G401 (cell line): Measurements from ENCODE around the gene AGPS. TPM values are rescaled to one million over a fixed set of nuclear protein-coding genes. Genes with fewer than 3 reads are reported as not detected.

Source experiments
- DNase-seq: peaks from one replicate; pipeline ENCODE4 v3.0.0-alpha.2; 2015; ENCODE audit warnings: low spot score
- in situ Hi-C: cut with HindIII; loops from 2 replicates; pipeline ENCODE4 v1.10.0; 2016; ENCODE audit warnings: low sequenced_read_pairs, mixed read lengths
- total RNA-seq: library from RNA; depleted of rRNA; stranded (reverse); fragments of >200 nt; shearing (Covaris generic); gene quantifications from 2 replicates; pipeline ENCODE4 v1.2.3, GENCODE V29; 2014

AGPS gene
- total RNA-seq, 1 experiment from 2014 or later: 139 TPM

DNA sequence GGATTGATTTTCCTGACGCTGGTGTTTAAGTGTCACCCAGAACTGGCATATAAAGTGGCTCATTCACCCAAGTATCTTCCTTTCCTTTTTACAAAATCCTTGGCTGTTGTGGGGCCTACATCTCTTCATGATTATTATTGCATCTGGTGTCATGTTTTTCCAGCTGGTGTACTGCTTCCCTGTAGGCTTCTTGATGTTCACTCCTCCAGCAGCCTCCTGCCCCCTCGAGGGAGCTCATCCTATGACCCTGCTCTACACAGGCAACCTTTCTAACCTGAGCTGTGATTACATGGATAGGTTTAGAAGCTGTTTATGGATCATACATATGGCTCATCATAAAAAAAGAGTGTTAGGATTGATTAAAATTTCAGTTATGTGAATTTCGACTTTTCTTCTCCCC is 12.4 kb upstream of the AGPS start:
- DNase-seq: no peak
- in situ Hi-C loops: no loop called here

DNA sequence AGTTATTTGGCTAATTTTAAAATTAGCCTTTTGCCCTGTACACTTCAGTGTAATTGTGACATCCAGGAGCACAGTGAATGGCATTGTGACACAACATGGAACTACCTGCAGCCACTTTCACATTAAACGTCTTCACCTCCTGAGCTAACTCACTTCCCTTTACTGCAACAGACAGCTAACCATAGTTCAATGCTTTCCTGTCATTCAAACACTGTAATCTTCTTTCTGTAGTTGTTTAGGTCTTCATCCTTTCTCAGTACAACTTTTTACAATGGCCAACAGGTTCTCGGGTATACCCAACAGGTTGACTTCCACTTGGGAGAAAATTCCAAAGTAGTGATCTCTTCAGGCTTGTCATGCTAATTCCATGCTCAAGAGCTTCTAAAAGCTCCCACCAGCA is 8.6 kb upstream of the AGPS start:
- no peak for DNase-seq
- in situ Hi-C loops: no loop called here

DNA sequence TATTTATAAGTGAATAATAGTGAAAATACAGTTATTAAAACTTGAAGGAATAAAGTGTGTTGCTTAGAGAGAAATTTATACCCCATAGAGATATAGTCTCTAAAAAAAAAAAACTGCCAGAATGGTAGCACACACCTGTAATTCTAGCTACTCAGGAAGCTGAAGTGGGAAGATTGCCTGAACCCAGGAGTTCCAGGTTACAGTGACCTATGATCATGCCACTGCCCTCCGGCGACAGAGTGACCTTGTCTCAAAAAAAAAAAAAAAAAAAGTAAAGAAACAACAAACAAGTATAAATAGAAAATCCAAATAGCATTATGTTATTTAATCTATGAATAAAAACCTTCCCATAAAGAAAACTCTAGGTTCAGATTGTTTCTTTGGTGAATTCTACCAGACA is 7.4 kb upstream of the AGPS start:
- in situ Hi-C loops: no loop called here
- DNase-seq: no peak

DNA sequence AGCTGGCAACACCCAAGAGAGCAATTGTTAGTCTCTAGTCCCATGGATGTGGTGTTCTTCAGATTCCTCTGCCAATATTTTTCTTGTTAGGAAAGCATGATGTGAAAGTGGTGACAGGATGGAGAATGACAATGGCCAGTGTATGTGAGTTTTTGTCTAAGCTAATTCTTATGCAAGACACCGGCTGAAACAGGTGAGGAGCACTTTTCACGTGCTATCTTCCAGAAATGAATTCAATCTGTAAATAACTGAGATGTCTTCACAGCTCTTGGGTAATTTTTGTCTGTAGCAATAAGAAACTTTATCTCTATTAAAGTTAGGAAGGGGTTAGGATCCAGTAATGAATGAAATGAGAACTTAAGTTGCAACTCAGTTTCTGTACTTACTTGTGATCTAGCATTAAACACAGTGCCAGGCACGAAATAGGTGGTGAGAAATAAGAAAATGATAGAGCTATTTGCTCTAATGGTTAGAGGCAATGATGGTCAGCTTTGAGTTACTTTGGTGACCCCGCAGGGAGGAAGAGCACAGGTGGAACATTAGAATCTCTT is 676 bp upstream of the AGPS start:
- peak; percentile 40 for DNase-seq
- in situ Hi-C loops: no loop called here

DNA sequence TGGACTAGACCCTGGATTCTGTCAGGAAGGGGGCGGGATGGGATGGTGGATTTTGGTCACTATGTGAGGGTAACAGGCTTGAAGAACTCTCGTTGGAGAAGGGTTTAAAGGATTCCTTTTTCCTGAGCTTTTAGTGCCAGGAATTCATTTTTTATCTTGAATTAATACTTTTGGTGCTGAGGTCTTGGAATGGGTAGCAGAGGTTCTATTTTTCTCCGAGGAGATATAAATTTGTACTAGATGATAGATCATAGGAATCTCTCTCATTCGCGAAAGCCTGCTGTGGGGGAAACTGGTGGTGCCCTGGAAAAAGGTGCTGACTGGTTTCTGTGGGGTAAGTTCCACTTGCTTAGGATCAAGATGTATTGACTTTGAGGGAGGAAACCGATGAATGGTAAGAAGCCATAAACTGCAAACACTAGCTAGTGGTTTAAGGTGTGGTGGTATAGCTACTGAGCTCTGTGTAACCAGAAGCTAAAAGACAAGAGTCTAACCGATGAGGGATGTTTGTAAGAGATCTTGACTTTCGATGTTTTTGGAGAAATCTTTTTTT is 706 bp downstream of the AGPS start:
- DNase-seq: peak; percentile 27

DNA sequence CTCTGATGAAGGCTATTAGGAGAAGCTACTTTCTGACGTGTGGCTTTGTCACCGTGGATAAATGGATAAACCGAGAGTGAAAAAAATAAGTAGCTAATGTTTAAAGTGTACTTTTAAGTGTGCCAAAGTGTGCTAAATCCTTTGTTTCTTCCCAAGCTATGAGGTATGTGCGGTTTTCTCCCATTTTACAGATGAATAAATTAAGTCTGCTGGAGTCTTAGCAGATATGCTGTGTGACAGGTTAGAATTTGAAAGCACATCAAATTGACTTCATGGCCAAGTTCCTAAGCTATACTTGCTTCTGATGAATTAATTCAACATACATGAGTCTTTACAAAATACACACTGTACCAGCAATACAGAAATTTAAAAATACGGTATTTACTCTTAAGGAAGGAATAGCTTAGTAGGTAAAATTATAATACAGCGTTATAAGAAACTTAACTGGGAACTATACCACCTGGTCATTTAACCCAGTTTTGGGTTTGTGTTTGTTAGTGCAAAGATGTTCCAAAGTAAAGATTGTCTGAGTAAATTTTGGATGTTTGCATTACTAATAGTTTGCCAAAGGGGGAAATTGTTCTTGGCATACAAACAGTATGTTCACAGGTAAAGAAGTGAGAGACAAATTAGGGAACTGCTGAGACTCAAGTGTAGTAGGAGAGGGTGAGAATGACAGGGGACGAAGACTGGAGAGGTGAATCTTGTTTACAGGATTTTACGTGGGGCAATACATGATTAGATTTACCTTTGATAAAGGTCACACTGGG is 1.4 kb downstream of the AGPS start:
- no peak for DNase-seq
- in situ Hi-C loops: no loop called here

More for the DNA sequence above, 706 bp downstream of the AGPS start:
- in situ Hi-C loops: no loop called here

DNA sequence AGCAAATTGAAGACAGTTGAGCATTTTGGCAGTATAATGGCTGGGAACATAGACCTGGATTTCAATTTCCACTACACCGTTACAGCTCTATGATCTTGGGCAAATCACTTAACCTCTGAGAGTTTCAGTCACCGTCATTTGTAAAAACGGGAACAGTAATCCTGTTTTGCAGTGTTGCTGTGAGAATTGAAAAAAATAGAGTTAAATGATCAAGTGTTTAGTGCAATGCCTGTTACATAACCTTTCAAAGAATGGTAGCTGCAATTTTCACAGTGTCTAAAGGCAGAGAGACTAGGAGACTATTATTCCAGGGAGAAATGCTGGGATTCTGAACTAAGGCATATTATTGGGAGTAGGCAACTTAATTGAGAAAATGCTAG is 2.0 kb downstream of the AGPS start:
- DNase-seq: no peak
- in situ Hi-C loops: no loop called here

DNA sequence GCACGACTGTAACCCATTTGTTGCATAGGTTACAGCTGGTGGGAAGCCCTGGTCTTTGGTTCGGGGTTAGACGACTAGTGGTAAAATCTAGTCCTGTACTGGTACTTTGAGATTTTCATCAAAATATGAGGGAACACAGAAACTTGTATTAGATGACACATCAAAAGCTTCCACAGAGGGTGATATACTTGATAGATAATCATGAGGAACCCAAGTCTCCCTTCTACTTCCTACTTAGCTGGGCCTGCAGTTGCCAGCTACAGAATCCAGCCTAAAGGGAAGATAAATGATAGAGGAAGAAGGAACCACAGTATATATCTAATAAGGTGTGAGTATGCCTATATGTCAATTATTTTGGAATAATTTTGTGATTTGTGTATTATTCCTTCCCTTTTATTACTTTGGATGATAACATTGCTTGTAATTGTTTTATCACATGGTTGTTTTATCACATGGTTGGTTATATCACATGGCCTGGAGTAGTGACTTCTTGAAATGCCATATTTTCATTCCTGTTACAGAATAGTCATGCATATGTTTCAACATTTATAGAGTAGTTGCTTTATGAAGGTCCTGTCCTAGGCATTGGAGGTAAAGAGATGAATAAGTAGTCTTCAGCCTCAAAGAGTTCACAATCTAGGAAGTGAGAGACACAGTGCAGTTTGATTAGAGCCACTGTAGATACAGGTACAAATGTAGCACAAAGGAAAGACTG is 2.9 kb downstream of the AGPS start:
- in situ Hi-C loops: no loop called here
- no peak for DNase-seq

DNA sequence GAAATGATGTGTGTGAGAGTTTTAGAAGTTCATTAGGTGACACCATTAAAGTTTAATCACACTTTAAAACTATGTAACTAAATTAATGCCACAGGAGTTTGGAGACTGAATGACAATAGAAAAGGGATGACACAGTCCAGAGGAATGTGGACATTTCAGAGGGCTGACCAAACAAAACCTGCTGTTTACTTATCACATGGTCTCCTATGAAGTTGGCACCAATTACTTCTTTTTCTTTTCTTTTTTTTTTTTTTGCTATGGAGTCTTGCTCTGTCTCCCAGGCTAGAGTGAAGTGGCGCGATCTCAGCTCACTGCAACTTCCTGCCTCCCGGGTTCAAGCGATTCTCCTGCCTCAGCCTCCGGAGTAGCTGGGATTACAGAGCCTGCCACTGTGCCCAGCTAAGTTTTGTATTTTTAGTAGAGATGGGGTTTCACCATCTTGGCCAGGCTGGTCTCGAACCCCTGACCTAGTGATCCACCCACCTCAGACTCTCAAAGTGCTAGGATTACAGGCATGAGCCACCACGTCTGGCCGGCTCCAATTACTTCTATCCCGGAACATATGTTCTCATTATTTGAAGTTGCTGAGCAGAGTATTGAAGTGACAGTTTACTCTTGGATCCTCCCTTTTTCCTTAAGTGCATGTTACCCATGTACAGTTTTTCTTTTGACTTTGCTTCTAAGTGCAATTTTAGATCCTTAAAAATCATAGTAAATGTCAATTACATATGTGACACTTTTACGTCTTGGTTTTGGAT is 4.3 kb downstream of the AGPS start:
- no peak for DNase-seq
- in situ Hi-C loops: no loop called here

DNA sequence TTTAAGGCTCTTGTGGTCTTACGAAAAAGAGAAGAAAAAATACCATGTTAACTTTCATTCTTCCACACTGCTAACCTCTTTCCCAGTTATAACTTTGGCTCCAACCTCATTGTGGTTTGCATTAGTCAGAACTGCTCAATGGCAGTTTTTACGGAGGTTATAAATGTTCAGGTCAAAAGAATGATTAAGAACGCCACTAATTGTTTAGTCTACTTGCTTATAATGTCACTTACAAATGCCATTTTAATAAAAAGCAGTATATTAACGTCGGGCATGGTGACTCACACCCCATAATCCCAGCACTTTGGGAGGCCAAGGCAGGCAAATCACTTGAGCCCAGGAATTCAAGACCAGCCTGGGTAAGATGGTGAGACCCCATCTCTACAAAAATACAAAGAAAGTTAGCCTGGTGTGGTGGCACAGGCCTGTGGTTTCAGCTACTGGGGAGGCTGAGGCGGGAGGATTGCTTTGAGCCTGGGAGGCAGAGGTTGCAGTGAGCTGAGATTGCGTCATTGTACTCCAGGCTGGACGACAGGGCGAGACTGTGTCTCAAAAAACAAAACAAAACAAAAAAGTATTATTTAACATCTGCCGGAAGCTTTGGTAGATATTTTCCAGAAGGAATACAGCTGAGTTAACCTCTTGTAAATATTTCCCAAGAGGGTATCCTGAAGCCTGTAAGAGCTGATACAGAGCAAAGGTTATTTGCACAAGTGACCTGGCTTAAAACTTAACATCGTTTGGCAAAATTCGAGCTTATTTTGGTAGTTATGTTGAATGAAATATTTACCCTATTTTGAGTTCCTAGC is 5.1 kb downstream of the AGPS start:
- no peak for DNase-seq
- in situ Hi-C loops: no loop called here

DNA sequence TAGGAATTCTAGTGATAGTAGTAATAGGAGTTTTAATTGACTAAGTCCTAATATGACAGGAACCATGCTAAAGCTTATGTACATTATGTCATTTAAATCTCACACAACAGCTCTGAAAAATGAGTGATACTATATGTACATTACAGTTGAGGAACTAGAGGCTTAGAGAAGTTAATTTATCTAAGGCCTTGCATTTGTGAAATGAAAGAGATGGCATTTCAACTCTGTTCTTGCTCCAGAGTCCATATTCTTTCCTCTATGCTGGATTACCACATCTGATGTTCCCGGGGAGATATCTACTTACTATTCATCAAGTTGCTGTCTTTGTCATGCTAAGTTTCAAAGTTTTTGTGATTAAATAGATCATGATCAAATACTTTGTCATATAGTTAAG is 5.7 kb downstream of the AGPS start:
- no peak for DNase-seq
- in situ Hi-C loops: no loop called here

DNA sequence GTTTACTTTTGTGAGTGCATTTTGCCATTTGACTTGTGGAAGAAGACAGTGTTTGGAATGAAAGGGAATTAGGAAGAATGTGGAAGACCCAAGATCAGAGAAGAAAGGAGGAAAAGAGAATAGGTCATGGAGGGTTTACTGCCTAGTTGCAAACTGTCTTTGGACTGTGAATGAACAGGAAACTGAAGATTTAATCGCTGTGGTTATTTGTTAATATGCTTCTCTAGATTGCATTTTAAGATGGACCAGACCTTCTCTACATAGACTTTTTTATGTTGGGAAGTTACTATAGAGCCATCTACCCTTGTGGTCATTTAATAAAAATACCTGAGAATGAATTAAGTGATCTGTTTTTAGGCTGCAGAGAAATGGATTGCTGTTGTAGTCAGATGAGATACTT is 6.2 kb downstream of the AGPS start:
- DNase-seq: no peak
- in situ Hi-C loops: no loop called here

DNA sequence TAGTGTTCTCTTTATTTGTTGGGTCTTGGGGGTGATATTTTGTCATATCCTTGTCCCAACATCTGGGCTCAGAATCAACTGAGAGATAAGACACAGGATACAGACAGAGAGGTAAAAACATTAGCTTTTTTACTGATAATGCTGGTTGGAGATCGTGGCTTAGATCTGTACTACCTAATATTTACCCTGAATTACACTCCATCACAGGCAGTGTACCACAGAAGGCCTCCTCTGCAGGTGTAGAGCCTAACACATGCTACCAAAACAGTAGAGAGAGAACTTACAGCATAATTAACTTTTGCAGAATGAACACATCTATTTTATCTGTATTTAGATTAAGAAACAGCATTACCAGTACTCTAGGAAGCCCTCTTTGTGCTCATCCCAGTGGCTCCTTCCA is 6.8 kb downstream of the AGPS start:
- in situ Hi-C loops: no loop called here

DNA sequence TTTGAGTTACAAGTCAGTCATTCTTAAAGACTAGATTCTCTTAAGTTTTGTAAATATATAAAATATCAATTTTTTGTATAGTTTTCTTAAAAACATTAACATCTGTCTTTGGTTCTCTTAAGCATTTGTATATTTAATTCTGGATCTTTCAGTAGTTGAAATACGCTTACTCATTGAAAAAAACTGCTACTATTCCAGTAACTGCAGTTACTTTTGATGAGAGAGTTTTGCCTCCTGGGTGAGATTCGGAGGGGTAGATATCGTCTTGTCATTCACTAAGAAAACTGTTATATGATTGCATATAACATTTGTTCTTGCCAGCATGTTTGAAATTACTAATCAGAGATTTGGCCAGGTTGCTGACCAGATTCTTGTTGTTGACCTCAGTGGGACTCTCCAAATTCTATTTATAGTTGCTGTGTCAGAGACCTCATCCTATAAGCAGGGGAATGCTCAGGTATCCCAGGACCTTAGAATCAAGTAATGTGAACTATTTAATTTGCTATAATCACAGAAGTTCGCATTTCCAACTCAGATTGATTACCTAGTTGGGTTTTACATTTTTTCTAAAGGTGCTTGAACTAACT is 7.9 kb downstream of the AGPS start:
- no peak for DNase-seq
- in situ Hi-C loops: no loop called here

More for the DNA sequence above, 6.8 kb downstream of the AGPS start:
- DNase-seq: no peak

DNA sequence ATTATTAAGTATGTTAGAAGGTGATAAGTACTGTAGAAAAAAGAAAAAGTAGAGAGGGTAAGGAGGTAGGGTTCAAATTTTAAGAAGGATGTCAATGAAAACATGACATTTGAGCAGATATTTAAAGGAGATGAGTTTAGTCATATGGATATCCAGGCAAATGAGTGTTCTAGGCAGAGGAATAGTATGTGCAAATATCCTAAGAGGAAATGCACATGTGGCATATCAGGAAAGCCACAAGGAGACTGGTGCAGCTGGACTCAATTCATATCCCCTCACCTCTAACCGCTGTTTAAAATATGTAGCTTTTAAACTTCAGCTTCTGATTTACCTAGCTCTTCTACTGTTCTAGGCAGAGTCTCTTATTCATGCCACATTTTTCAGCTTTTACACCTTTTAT is 9.5 kb downstream of the AGPS start:
- no peak for DNase-seq
- in situ Hi-C loops: no loop called here

DNA sequence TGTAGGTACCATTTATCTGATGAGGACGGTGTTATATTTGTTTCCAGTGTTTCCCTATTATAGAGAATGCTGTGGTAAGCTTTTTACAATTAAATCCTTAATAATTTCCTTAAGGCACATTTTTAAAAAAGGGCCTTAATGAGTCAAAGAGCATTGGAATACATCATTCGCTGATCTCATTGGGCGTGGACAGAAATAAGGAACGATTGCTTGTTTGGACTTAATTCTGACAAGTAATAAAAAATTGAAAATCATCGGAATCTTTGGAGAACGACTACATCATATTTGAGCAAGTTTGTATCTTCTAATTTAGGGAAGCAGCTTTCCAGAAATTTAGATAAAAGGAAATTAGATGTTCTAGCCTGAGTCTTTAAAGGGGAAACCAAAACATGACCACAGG is 11.3 kb downstream of the AGPS start:
- no peak for DNase-seq
- in situ Hi-C loops: no loop called here

DNA sequence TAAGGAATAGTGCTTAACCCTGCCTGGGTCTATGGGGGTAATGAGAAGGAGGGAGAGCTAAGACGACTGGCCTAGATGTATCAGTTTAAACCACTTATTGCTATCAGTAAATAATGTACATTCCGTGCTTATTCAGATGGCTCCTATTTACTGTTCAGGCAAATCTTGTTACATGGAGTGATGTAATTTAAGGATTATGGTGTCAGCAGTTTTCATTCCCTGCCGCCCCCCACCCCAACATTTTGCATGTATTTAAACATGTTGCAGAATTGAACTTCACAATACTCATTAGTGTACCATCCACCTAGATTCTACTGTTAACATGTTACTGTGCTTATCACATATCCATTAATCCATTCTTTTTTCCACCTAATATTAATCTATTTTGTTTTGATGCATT is 11.7 kb downstream of the AGPS start:
- in situ Hi-C loops: no loop called here
- DNase-seq: no peak

DNA sequence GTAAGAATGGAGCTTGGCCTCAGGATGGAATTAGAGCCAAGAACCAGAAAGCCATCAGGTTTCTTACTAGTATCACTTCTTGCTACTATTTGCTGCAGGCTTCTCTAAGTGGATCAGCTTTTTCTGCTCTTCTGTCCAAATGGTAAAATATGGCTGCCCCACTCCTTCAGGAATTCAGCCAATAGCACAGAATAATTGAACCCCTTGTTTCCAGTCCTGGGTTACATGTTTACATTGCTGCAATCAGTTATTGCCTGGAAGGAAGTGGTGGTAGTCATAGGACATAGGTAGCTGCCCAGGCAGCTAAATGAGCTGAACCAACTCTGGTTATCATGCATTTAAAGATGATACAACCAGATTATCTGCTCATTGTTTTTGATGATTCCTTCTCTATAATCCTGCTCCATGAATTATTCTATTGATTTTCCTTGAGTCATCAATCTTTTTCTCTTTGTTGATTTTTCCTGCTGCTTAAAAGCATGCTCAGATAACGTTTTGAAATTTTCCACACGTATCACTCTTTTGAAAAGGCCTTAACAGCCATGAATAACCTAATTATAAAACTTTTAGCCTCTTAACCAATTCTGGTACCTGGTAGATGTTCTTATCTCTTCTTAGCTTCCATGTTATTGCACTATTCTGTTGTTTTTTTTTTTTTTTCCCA is 12.6 kb downstream of the AGPS start:
- DNase-seq: no peak
- in situ Hi-C loops: no loop called here
